Loucy (cell line): ENCODE data around the gene MYO1D.

ENCODE experiments used
- CTCF ChIP-seq: fragments of 200-600 bp; sonication (generic); conservative IDR thresholded peaks from 2 replicates; pipeline ENCODE4 v1.5.1; 2014; ENCODE audit warnings: mild to moderate bottlenecking, antibody characterized with exemption, low read length
- EZH2phosphoT487 ChIP-seq: fragments of 200-600 bp; IDR thresholded peaks from 2 replicates; pipeline ENCODE4 v1.6.1; 2018; ENCODE audit warnings: antibody characterized with exemption, mild to moderate bottlenecking, moderate library complexity, borderline replicate concordance

- no peak for TF ChIP-seq CTCF
- TF ChIP-seq EZH2phosphoT487, result no peak
Observed at GRCh38 chr17:32513579-32513978, 363.3 kb downstream of the MYO1D start.
